Lower lobe of right lung (tissue), 2 donors: ENCODE data around the gene ZNF563. TPM values are rescaled to one million over a fixed set of nuclear protein-coding genes. Genes with fewer than 3 reads are reported as not detected.

Experiments
- ATAC-seq, 2 donors: fragments of 200-7000 bp; cut with Tn5 transposase; one replicate each; pipeline ENCODE4 v1.9.1; 2020 to 2022; ENCODE audit warnings: mild to moderate bottlenecking in 2 of 2, moderate library complexity in 2 of 2
- DNase-seq: peaks from one replicate; pipeline ENCODE4 v3.0.0-alpha.2; 2020
- H3K27ac ChIP-seq: fragments of 200-600 bp; one replicate; pipeline ENCODE4 v1.8.0; 2022
- H3K27me3 ChIP-seq: fragments of 200-600 bp; one replicate; pipeline ENCODE4 v1.8.0; 2022; ENCODE audit warnings: low read depth
- H3K36me3 ChIP-seq: fragments of 200-600 bp; one replicate; pipeline ENCODE4 v1.8.0; 2022; ENCODE audit warnings: mild to moderate bottlenecking
- H3K4me1 ChIP-seq: fragments of 200-600 bp; one replicate; pipeline ENCODE4 v1.8.0; 2022
- H3K4me3 ChIP-seq: fragments of 200-600 bp; one replicate; pipeline ENCODE4 v1.8.0; 2022; ENCODE audit warnings: mild to moderate bottlenecking
- H3K9me3 ChIP-seq: fragments of 200-600 bp; one replicate; pipeline ENCODE4 v1.8.0; 2022
- CTCF ChIP-seq: fragments of 200-600 bp; IDR thresholded peaks from one replicate; pipeline ENCODE4 v1.8.0; 2022; ENCODE audit warnings: antibody characterized with exemption, mild to moderate bottlenecking
- intact Hi-C: fragments of 100-400 bp; cut with DNase I; formaldehyde crosslinking; loops from one replicate; pipeline ENCODE4 v1.11.0; 2022
- long read RNA-seq: library from polyadenylated mRNA; unstranded; transcript quantifications from one replicate; pipeline ENCODE4 v2.0.0, GENCODE V29; 2021
- total RNA-seq: library from RNA; stranded (reverse); fragmentation: NEBNext Ultra II Directional; extraction: Animal tissue kit (Norgen Biotek cat#: 25700); gene quantifications from one replicate; pipeline ENCODE4 v1.2.1, GENCODE V29; 2021
- donor health status: DM: no; HTN: yes; CAD: no; lungs with severe emphysema.

ZNF563 gene
- total RNA-seq = 2.3 TPM
- long read RNA-seq, partial matches to known transcripts = 0 of 5 reads
- long read RNA-seq, other reads (novel, unspliced or antisense) = 2 of 5 reads

GRCh38 chr19:12333162-12334159 lies at the start of gene ZNF563:
Gene ZNF563 (minus strand): TSS chr19:12333633. CDS start chr19:12333482, 151 bp downstream.
- ATAC-seq = peak; percentile 99 to 100
- H3K27ac ChIP-seq = peak within 1 kb of the TSS; percentile 95
- H3K36me3 ChIP-seq = no peaks in the 10 kb centered on the region
- intact Hi-C loops = no loop called here
- peak within 1 kb of the TSS; percentile 79 for H3K4me3 ChIP-seq
- no peaks in the 10 kb centered on the region for H3K27me3 ChIP-seq
- H3K9me3 ChIP-seq = no peaks in the 10 kb centered on the region
- DNase-seq = peak; percentile 98
- H3K4me1 ChIP-seq = peaks cover 16% of the 10 kb centered on the region
- TF ChIP-seq CTCF = no peak

- DNase-seq (no peak), ATAC-seq (no peak)
- TF ChIP-seq CTCF = no peak
- Histone ChIP-seq H3K27me3 (no peaks in the 10 kb centered on the region), H3K4me1 (no peaks in the 10 kb centered on the region), H3K9me3 (peaks cover 38% of the 10 kb centered on the region), H3K4me3 (no peak overlapping the region), H3K27ac (no peak overlapping the region), H3K36me3 (peaks cover 19% of the 10 kb centered on the region)
- intact Hi-C loops = no loop called here
Observed at GRCh38 chr19:12380444-12380737, 47.0 kb upstream of the ZNF563 start.

- intact Hi-C loops = no loop called here
- Histone ChIP-seq H3K9me3 (peaks cover 38% of the 10 kb centered on the region), H3K4me1 (no peaks in the 10 kb centered on the region), H3K27me3 (no peaks in the 10 kb centered on the region), H3K36me3 (peaks cover 19% of the 10 kb centered on the region), H3K4me3 (no peak overlapping the region), H3K27ac (no peak overlapping the region)
- TF ChIP-seq CTCF = no peak
- ATAC-seq (no peak), DNase-seq (no peak)
Observed at GRCh38 chr19:12379732-12380443, 46.5 kb upstream of the ZNF563 start.

GRCh38 chr19:12374026-12374425 lies 40.6 kb upstream of the ZNF563 start:
- Histone ChIP-seq H3K27me3 (no peaks in the 10 kb centered on the region), H3K27ac (no peak overlapping the region), H3K4me3 (no peak overlapping the region), H3K9me3 (peaks cover 17% of the 10 kb centered on the region), H3K4me1 (no peaks in the 10 kb centered on the region), H3K36me3 (no peaks in the 10 kb centered on the region)
- intact Hi-C loops = no loop called here
- DNase-seq (no peak), ATAC-seq (no peak)
- no peak for TF ChIP-seq CTCF

- Histone ChIP-seq H3K4me3 (peak within 1 kb of the TSS; percentile 93), H3K27me3 (no peaks in the 10 kb centered on the region), H3K4me1 (peaks cover 18% of the 10 kb centered on the region), H3K27ac (peak within 1 kb of the TSS; percentile 89), H3K9me3 (no peaks in the 10 kb centered on the region), H3K36me3 (no peaks in the 10 kb centered on the region)
- intact Hi-C loops = no loop called here
- ATAC-seq (peak; percentile 99), DNase-seq (peak; percentile 94)
- TF ChIP-seq CTCF = peak; percentile 68
Observed at GRCh38 chr19:12365236-12366162, 32.1 kb upstream of the ZNF563 start, which contains the start of gene ZNF442. Gene ZNF442 (minus strand): TSS chr19:12365683. CDS start chr19:12363631, 2,052 bp downstream.
